Dendritic cell treated with granulocyte-macrophage colony-stimulating factor and Interleukin-4, amounts not matched to agents 40 ng/mL and 50 ng/mL, for 4 days (primary cell): ENCODE results near the gene CPNE9.

Experiments used
- H3K27ac Mint-ChIP-seq: one replicate; pipeline ENCODE4 v1.8.0; 2022; ENCODE audit warnings: mild to moderate bottlenecking, mixed read lengths
- H3K27me3 Mint-ChIP-seq: one replicate; pipeline ENCODE4 v1.8.0; 2022; ENCODE audit warnings: mild to moderate bottlenecking, mixed read lengths
- H3K36me3 Mint-ChIP-seq: one replicate; pipeline ENCODE4 v1.8.0; 2022; ENCODE audit warnings: low read depth, mixed read lengths
- H3K4me1 Mint-ChIP-seq: one replicate; pipeline ENCODE4 v1.8.0; 2022; ENCODE audit warnings: low read depth, mixed read lengths
- H3K4me3 Mint-ChIP-seq: one replicate; pipeline ENCODE4 v1.8.0; 2022; ENCODE audit warnings: mild to moderate bottlenecking, moderate library complexity, mixed read lengths
- H3K9me3 Mint-ChIP-seq: one replicate; pipeline ENCODE4 v1.8.0; 2022; ENCODE audit warnings: mixed read lengths
- intact Hi-C: fragments of 100-400 bp; cut with micrococcal nuclease; formaldehyde crosslinking; loops from one replicate; pipeline ENCODE4 v1.15.0; 2022

Gene CPNE9

GRCh38 chr3:9679476-9680080 is 24.1 kb upstream of the CPNE9 start:
- Mint-ChIP-seq H3K36me3 (peaks cover 100% of the 10 kb centered on the region), H3K4me1 (peaks cover 19% of the 10 kb centered on the region), H3K9me3 (no peaks in the 10 kb centered on the region), H3K27me3 (no peaks in the 10 kb centered on the region), H3K4me3 (no peak overlapping the region), H3K27ac (no peak overlapping the region)
- intact Hi-C loops, result no loop called here

- H3K27ac Mint-ChIP-seq, result no peak overlapping the region
- H3K4me1 Mint-ChIP-seq, result peaks cover 10% of the 10 kb centered on the region
- intact Hi-C loops, result no loop called here
- H3K36me3 Mint-ChIP-seq, result peaks cover 100% of the 10 kb centered on the region
- no peaks in the 10 kb centered on the region for H3K9me3 Mint-ChIP-seq
- H3K4me3 Mint-ChIP-seq, result no peak overlapping the region
- H3K27me3 Mint-ChIP-seq, result no peaks in the 10 kb centered on the region
These were observed 22.5 kb upstream of the CPNE9 start for GRCh38 chr3:9681011-9681722.

GRCh38 chr3:9681723-9682081 is 21.9 kb upstream of the CPNE9 start:
- H3K4me1 Mint-ChIP-seq, result peaks cover 5% of the 10 kb centered on the region

GRCh38 chr3:9682096-9682495 is 21.5 kb upstream of the CPNE9 start:
- intact Hi-C loops, result no loop called here
- H3K27me3 Mint-ChIP-seq, result no peaks in the 10 kb centered on the region
- H3K36me3 Mint-ChIP-seq, result peaks cover 100% of the 10 kb centered on the region
- peaks cover under 1% of the 10 kb centered on the region for H3K4me1 Mint-ChIP-seq
- H3K9me3 Mint-ChIP-seq, result no peaks in the 10 kb centered on the region
- H3K27ac Mint-ChIP-seq, result no peak overlapping the region
- H3K4me3 Mint-ChIP-seq, result no peak overlapping the region

More at GRCh38 chr3:9681723-9682081, 21.9 kb upstream of the CPNE9 start:
- Mint-ChIP-seq H3K9me3 (no peaks in the 10 kb centered on the region), H3K4me3 (no peak overlapping the region), H3K27me3 (no peaks in the 10 kb centered on the region), H3K27ac (no peak overlapping the region), H3K36me3 (peaks cover 100% of the 10 kb centered on the region)
- intact Hi-C loops, result no loop called here

- no peak overlapping the region for H3K4me3 Mint-ChIP-seq
- peaks cover 100% of the 10 kb centered on the region for H3K36me3 Mint-ChIP-seq
These were observed 20.2 kb upstream of the CPNE9 start for GRCh38 chr3:9683426-9683825.

GRCh38 chr3:9685216-9686049 is 18.2 kb upstream of the CPNE9 start:
- H3K4me1 Mint-ChIP-seq, result no peaks in the 10 kb centered on the region
- no peak overlapping the region for H3K27ac Mint-ChIP-seq
- intact Hi-C loops, result no loop called here
- peaks cover 100% of the 10 kb centered on the region for H3K36me3 Mint-ChIP-seq
- H3K27me3 Mint-ChIP-seq, result no peaks in the 10 kb centered on the region
- no peaks in the 10 kb centered on the region for H3K9me3 Mint-ChIP-seq
- H3K4me3 Mint-ChIP-seq, result no peak overlapping the region

More at GRCh38 chr3:9683426-9683825, 20.2 kb upstream of the CPNE9 start:
- Mint-ChIP-seq H3K27ac (no peak overlapping the region), H3K27me3 (no peaks in the 10 kb centered on the region), H3K9me3 (no peaks in the 10 kb centered on the region), H3K4me1 (no peaks in the 10 kb centered on the region)
- intact Hi-C loops, result no loop called here

GRCh38 chr3:9686050-9686550 is 17.5 kb upstream of the CPNE9 start:
- no peak overlapping the region for H3K27ac Mint-ChIP-seq
- no peak overlapping the region for H3K4me3 Mint-ChIP-seq
- H3K36me3 Mint-ChIP-seq, result peaks cover 100% of the 10 kb centered on the region
- H3K4me1 Mint-ChIP-seq, result no peaks in the 10 kb centered on the region
- intact Hi-C loops, result no loop called here
- H3K9me3 Mint-ChIP-seq, result no peaks in the 10 kb centered on the region
- H3K27me3 Mint-ChIP-seq, result no peaks in the 10 kb centered on the region

GRCh38 chr3:9686703-9687102 is 16.9 kb upstream of the CPNE9 start:
- Mint-ChIP-seq H3K4me3 (no peak overlapping the region), H3K9me3 (no peaks in the 10 kb centered on the region), H3K27me3 (no peaks in the 10 kb centered on the region), H3K36me3 (peaks cover 100% of the 10 kb centered on the region), H3K4me1 (no peaks in the 10 kb centered on the region), H3K27ac (no peak overlapping the region)
- intact Hi-C loops, result no loop called here

GRCh38 chr3:9687514-9687913 is 16.1 kb upstream of the CPNE9 start:
- Mint-ChIP-seq H3K27ac (no peak overlapping the region), H3K36me3 (peaks cover 100% of the 10 kb centered on the region)

GRCh38 chr3:9688961-9689360 is 14.7 kb upstream of the CPNE9 start:
- Mint-ChIP-seq H3K27ac (no peak overlapping the region), H3K4me3 (no peak overlapping the region), H3K36me3 (peaks cover 100% of the 10 kb centered on the region), H3K9me3 (no peaks in the 10 kb centered on the region), H3K4me1 (no peaks in the 10 kb centered on the region), H3K27me3 (no peaks in the 10 kb centered on the region)
- intact Hi-C loops, result no loop called here

More at GRCh38 chr3:9687514-9687913, 16.1 kb upstream of the CPNE9 start:
- Mint-ChIP-seq H3K27me3 (no peaks in the 10 kb centered on the region), H3K9me3 (no peaks in the 10 kb centered on the region), H3K4me1 (no peaks in the 10 kb centered on the region), H3K4me3 (no peak overlapping the region)
- intact Hi-C loops, result no loop called here

GRCh38 chr3:9689757-9690156 is 13.9 kb upstream of the CPNE9 start:
- H3K9me3 Mint-ChIP-seq, result no peaks in the 10 kb centered on the region

GRCh38 chr3:9690451-9691450 is 12.9 kb upstream of the CPNE9 start:
- H3K9me3 Mint-ChIP-seq, result no peaks in the 10 kb centered on the region
- H3K4me3 Mint-ChIP-seq, result no peak overlapping the region
- intact Hi-C loops, result no loop called here
- no peak overlapping the region for H3K27ac Mint-ChIP-seq
- no peaks in the 10 kb centered on the region for H3K27me3 Mint-ChIP-seq
- no peaks in the 10 kb centered on the region for H3K4me1 Mint-ChIP-seq
- H3K36me3 Mint-ChIP-seq, result peaks cover 100% of the 10 kb centered on the region

More at GRCh38 chr3:9689757-9690156, 13.9 kb upstream of the CPNE9 start:
- intact Hi-C loops, result no loop called here
- H3K27ac Mint-ChIP-seq, result no peak overlapping the region
- peaks cover 100% of the 10 kb centered on the region for H3K36me3 Mint-ChIP-seq
- no peaks in the 10 kb centered on the region for H3K27me3 Mint-ChIP-seq
- no peaks in the 10 kb centered on the region for H3K4me1 Mint-ChIP-seq
- H3K4me3 Mint-ChIP-seq, result no peak overlapping the region

GRCh38 chr3:9691636-9692035 is 12.0 kb upstream of the CPNE9 start:
- intact Hi-C loops, result no loop called here
- H3K36me3 Mint-ChIP-seq, result peaks cover 100% of the 10 kb centered on the region
- H3K4me1 Mint-ChIP-seq, result no peaks in the 10 kb centered on the region
- H3K4me3 Mint-ChIP-seq, result no peak overlapping the region
- H3K27ac Mint-ChIP-seq, result no peak overlapping the region
- no peaks in the 10 kb centered on the region for H3K9me3 Mint-ChIP-seq
- H3K27me3 Mint-ChIP-seq, result no peaks in the 10 kb centered on the region
